ENCODE data around the gene MLX.

GRCh38 chr17:42584880-42585279 is 18.0 kb downstream of the MLX start:
- TF ChIP-seq POLR2A (IDR thresholded peaks at IDR 0.05; ENCODE audit: extremely low read depth, insufficient read length) (no peak), CTCF (IDR thresholded peaks at IDR 0.05; ENCODE audit: low read depth, low read length) (no peak), MYC (IDR thresholded peaks at IDR 0.05; ENCODE audit: low read depth, low read length) (no peak)
- TF ChIP-seq, protein P1, sequence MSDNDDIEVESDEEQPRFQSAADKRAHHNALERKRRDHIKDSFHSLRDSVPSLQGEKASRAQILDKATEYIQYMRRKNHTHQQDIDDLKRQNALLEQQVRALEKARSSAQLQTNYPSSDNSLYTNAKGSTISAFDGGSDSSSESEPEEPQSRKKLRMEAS (IDR thresholded peaks at IDR 0.05; ENCODE audit: low read depth, low read length) = no peak

Data from NB4 (cell line).